HTR-8/SVneo (cell line): ENCODE results near the gene SRL.

Experiments
- DNase-seq: peaks from one replicate; pipeline ENCODE4 v3.0.0; 2011; ENCODE audit warnings: low spot score, mixed read lengths; ENCODE audit not compliant: insufficient read length
- FAIRE-seq: peaks from 2 replicates; lab custom pipeline; 2011; peaks lifted over from hg19 to GRCh38; lab: Jason Lieb, UNC

Gene SRL

GRCh38 chr16:4207229-4207628 is 34.7 kb downstream of the SRL start:
- DNase-seq (no peak), FAIRE-seq (no peak)

- FAIRE-seq: no peak
Observed at GRCh38 chr16:4206680-4207079, 35.2 kb downstream of the SRL start.

GRCh38 chr16:4205971-4206370 is 35.9 kb downstream of the SRL start:
- DNase-seq (no peak), FAIRE-seq (no peak)

More at GRCh38 chr16:4206680-4207079, 35.2 kb downstream of the SRL start:
- DNase-seq: no peak

GRCh38 chr16:4204521-4204920 is 37.4 kb downstream of the SRL start:
- DNase-seq: no peak
- FAIRE-seq: no peak

- no peak for DNase-seq
- FAIRE-seq: no peak
Observed at GRCh38 chr16:4203748-4204147, 38.1 kb downstream of the SRL start.

GRCh38 chr16:4202615-4203345 is 39.1 kb downstream of the SRL start:
- FAIRE-seq (no peak), DNase-seq (no peak)

GRCh38 chr16:4200781-4201137 is 41.1 kb downstream of the SRL start:
- DNase-seq: no peak
- no peak for FAIRE-seq

GRCh38 chr16:4200000-4200780 is 41.7 kb downstream of the SRL start:
- FAIRE-seq: no peak

GRCh38 chr16:4198816-4199215 is 43.1 kb downstream of the SRL start:
- FAIRE-seq (no peak), DNase-seq (no peak)

More at GRCh38 chr16:4200000-4200780, 41.7 kb downstream of the SRL start:
- DNase-seq: peak; percentile 75

- DNase-seq: no peak
- FAIRE-seq: no peak
Observed at GRCh38 chr16:4194661-4195060, 47.2 kb downstream of the SRL start.

GRCh38 chr16:4193920-4194319 is 48.0 kb downstream of the SRL start:
- FAIRE-seq (no peak), DNase-seq (no peak)

GRCh38 chr16:4192206-4192605 is 49.7 kb downstream of the SRL start:
- DNase-seq (no peak), FAIRE-seq (no peak)

- no peak for FAIRE-seq
- DNase-seq: no peak
Observed at GRCh38 chr16:4190712-4191333, 51.1 kb downstream of the SRL start.

- FAIRE-seq: no peak
Observed at GRCh38 chr16:4190086-4190485, 51.8 kb downstream of the SRL start.

GRCh38 chr16:4184038-4184702 is 57.7 kb downstream of the SRL start:
- no peak for DNase-seq
- FAIRE-seq: no peak

More at GRCh38 chr16:4190086-4190485, 51.8 kb downstream of the SRL start:
- DNase-seq: no peak

- FAIRE-seq (peak; percentile 90), DNase-seq (peak; percentile 99)
Observed at GRCh38 chr16:4183237-4184037, 58.4 kb downstream of the SRL start.

- DNase-seq: no peak
- FAIRE-seq: no peak
Observed at GRCh38 chr16:4182581-4183236, 59.2 kb downstream of the SRL start.

- FAIRE-seq: no peak
- DNase-seq: no peak
Observed at GRCh38 chr16:4180511-4180910, 61.4 kb downstream of the SRL start.

GRCh38 chr16:4179763-4180260 is 62.1 kb downstream of the SRL start:
- FAIRE-seq (no peak), DNase-seq (no peak)
